ENCODE measurements around the gene PLEKHB1. TPM values are rescaled to one million over a fixed set of nuclear protein-coding genes. Genes with fewer than 3 reads are reported as not detected.

Gene PLEKHB1
- total RNA-seq, 1 donor from 2014 or later, result 117 TPM

DNA sequence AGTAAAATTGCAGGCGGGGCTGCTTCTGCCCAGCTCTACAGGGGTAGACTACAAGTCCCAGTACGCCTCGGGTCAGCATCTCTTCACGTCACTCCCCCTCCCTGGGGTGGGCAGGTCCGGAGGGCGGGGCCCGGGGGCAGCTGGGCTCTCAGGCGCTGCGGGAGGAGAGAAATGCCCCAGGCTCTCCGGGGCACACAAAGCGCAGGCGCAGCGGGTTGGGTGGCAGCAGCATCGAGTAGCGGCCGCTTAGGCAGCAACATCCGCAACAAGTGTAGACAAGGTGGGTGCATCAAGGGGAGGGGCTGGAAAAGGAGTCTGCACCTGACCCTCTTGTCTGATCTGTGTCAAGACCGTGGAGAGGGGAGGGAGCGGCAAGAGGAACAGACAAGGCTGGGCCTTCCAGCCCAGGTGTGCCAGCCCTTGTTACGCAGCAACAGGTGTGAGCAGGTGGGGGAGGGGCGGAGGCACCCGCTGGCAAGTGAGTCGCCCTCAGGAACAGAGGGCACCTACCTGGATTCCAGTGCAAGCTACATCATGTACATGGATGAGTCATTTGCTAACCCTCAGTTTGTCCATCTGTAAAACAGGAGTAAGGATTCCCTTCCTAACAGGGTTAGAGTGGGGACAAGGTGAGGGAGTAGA, 1.2 kb downstream of the PLEKHB1 start:
- Mint-ChIP-seq H3K27ac (peak overlapping the region; percentile 93), H3K9me3 (ENCODE audit: low read depth) (no peaks in the 10 kb centered on the region), H3K36me3 (ENCODE audit: insufficient read depth) (peaks cover under 1% of the 10 kb centered on the region), H3K4me3 (ENCODE audit: low read depth) (peak overlapping the region; percentile 79), H3K27me3 (peaks cover 12% of the 10 kb centered on the region), H3K4me1 (ENCODE audit: low read depth) (peaks cover 54% of the 10 kb centered on the region)
- TF ChIP-seq, protein P1, sequence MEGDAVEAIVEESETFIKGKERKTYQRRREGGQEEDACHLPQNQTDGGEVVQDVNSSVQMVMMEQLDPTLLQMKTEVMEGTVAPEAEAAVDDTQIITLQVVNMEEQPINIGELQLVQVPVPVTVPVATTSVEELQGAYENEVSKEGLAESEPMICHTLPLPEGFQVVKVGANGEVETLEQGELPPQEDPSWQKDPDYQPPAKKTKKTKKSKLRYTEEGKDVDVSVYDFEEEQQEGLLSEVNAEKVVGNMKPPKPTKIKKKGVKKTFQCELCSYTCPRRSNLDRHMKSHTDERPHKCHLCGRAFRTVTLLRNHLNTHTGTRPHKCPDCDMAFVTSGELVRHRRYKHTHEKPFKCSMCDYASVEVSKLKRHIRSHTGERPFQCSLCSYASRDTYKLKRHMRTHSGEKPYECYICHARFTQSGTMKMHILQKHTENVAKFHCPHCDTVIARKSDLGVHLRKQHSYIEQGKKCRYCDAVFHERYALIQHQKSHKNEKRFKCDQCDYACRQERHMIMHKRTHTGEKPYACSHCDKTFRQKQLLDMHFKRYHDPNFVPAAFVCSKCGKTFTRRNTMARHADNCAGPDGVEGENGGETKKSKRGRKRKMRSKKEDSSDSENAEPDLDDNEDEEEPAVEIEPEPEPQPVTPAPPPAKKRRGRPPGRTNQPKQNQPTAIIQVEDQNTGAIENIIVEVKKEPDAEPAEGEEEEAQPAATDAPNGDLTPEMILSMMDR (IDR thresholded peaks at IDR 0.05; ENCODE audit: unreplicated experiment), result no peak
- DNase-seq (ENCODE audit: low spot score, unreplicated experiment), result peak; percentile 77

DNA sequence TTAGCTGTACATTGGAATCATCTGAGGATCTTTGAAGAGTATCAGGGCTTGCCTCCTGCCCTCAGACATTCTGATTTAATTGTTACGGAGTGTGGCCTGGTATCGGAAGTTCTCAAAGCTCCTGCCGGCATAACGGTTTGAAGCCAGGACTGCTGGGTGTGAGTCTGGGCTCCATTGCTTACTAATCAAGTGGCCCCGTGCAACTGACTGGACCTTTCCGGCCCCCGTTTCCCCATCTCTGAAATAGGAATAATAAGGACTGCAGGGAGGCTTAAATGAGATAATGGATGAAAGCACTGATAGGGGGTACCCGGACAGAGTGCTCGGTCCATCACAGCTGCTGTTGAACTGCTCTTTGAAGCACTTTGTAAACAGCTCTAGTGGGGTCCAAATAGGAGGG, 1.7 kb downstream of the PLEKHB1 start:
- Mint-ChIP-seq H3K27ac (peak overlapping the region; percentile 73), H3K4me1 (ENCODE audit: low read depth) (peaks cover 59% of the 10 kb centered on the region)

DNA sequence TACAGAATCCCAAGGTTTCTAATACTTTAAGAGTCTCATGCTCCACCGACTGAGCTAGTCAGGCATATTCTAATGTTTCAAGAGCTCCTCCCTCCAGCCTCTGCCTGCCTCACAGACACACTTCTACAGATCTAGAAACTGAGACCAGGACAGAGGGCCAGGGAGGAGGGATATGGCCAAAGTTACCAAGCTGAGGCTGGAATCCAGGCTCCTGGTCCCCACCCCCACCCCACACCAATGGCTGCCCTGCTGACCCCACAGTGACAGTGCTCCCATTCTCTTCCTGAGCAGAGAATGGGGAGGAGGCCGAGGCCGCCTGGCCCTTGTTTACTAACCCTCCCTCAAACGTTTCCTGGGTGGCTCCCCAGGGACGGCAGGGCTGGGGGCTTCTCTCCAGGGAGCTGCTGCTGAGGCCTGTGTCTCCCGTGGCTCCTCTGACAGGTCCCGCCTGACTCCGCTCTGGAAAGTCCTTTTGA, 2.2 kb downstream of the PLEKHB1 start:
- peak overlapping the region; percentile 79 for H3K4me3 Mint-ChIP-seq (ENCODE audit: low read depth)
- TF ChIP-seq, protein P1 (IDR thresholded peaks at IDR 0.05; ENCODE audit: unreplicated experiment), result no peak
- no peaks in the 10 kb centered on the region for H3K9me3 Mint-ChIP-seq (ENCODE audit: low read depth)
- peak overlapping the region; percentile 83 for H3K27ac Mint-ChIP-seq
- peaks cover 63% of the 10 kb centered on the region for H3K4me1 Mint-ChIP-seq (ENCODE audit: low read depth)
- peaks cover 1% of the 10 kb centered on the region for H3K36me3 Mint-ChIP-seq (ENCODE audit: insufficient read depth)
- no peak for DNase-seq (ENCODE audit: low spot score, unreplicated experiment)
- H3K27me3 Mint-ChIP-seq, result peaks cover 12% of the 10 kb centered on the region

More for the DNA sequence above, 1.7 kb downstream of the PLEKHB1 start:
- TF ChIP-seq, protein P1 (IDR thresholded peaks at IDR 0.05; ENCODE audit: unreplicated experiment), result no peak
- no peaks in the 10 kb centered on the region for H3K9me3 Mint-ChIP-seq (ENCODE audit: low read depth)
- peaks cover 1% of the 10 kb centered on the region for H3K36me3 Mint-ChIP-seq (ENCODE audit: insufficient read depth)
- no peak for DNase-seq (ENCODE audit: low spot score, unreplicated experiment)
- peaks cover 12% of the 10 kb centered on the region for H3K27me3 Mint-ChIP-seq
- peak overlapping the region; percentile 79 for H3K4me3 Mint-ChIP-seq (ENCODE audit: low read depth)

DNA sequence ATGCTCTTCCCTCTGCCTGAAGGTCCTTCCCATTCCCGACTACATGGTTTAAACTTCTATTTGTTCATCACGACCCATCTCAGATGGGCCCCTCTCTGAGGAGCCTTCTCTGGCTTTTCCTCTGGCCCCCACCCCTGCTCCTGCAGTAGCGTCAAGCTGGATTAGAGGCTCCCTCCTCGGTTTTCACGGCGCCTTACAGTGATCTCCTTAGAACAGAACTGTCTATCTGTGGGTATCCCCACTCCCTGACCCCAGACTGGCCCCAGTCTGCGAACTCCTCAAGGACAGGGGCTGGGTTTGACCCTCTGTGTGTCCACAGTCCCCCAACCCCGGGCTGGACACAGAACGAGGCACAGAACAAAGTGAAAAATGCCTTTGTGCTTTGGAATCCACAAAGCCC, 2.8 kb downstream of the PLEKHB1 start:
- Mint-ChIP-seq H3K4me1 (ENCODE audit: low read depth) (peaks cover 67% of the 10 kb centered on the region), H3K4me3 (ENCODE audit: low read depth) (peak overlapping the region; percentile 58), H3K27ac (peak overlapping the region; percentile 83), H3K9me3 (ENCODE audit: low read depth) (no peaks in the 10 kb centered on the region), H3K36me3 (ENCODE audit: insufficient read depth) (peaks cover 5% of the 10 kb centered on the region), H3K27me3 (peaks cover 12% of the 10 kb centered on the region)
- TF ChIP-seq, protein P1 (IDR thresholded peaks at IDR 0.05; ENCODE audit: unreplicated experiment), result no peak
- DNase-seq (ENCODE audit: low spot score, unreplicated experiment), result no peak

DNA sequence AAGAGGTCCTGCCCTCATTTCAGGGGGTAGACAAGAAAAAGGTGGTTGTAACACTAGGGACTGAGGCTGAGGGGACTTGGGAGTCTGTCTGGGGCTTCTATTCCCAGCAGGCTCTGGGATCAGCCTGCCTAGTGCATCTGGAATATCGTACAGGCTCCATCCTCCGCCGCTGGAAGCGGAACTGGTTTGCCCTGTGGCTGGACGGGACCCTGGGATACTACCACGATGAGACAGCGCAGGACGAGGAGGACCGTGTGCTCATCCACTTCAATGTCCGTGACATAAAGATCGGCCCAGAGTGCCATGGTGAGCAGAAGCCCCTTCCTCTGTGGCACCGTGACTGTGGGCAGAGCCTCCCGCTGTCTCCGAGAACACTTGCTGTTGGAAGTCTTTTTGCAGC, 4.0 kb downstream of the PLEKHB1 start:
- Mint-ChIP-seq H3K4me3 (ENCODE audit: low read depth) (no peak overlapping the region), H3K27me3 (peaks cover 7% of the 10 kb centered on the region), H3K9me3 (ENCODE audit: low read depth) (no peaks in the 10 kb centered on the region), H3K27ac (no peak overlapping the region), H3K36me3 (ENCODE audit: insufficient read depth) (peaks cover 5% of the 10 kb centered on the region), H3K4me1 (ENCODE audit: low read depth) (peaks cover 65% of the 10 kb centered on the region)
- DNase-seq (ENCODE audit: low spot score, unreplicated experiment), result no peak
- TF ChIP-seq, protein P1 (IDR thresholded peaks at IDR 0.05; ENCODE audit: unreplicated experiment), result no peak
